ENCODE results near the gene GSTT4. TPM values are rescaled to one million over a fixed set of nuclear protein-coding genes. Genes with fewer than 3 reads are reported as not detected.
"Not testable (repeated sequence)": the region's sequence is repeated elsewhere in the genome, so short reads cannot be mapped to it uniquely, and the experiment has no call there.

Gene GSTT4
- total and polyA plus RNA-seq, 12 donors, result not detected

DNA sequence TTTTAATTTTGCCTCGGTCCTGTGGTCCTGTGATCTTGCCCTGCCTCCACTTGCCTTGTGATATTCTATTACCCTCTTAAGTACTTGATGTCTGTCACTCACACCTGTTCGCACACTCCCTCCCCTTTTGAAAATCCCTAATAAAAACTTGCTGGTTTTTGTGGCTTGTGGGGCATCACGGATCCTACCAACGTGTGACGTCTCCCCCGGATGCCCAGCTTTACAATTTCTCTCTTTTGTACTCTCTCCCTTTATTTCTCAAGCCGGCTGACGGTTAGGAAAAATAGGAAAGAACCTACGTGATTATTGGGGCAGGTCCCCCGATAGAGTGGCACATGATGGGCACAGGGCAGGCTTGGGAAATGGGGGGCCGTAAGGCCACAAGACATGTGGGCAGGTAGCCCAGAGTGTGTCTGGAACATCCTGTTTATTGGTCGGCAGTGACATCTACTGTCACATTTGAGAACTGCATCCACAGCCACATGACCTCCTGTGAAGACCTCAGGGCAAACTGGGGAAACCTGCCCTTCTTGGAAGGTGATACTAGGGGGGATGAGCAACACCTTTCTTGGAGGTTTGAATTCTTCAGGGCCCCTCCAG lies 48.9 kb downstream of the GSTT4 start:
- H3K27me3 ChIP-seq; H3K4me3 ChIP-seq; H3K9me3 ChIP-seq (replicated peaks in 1 of 3); H3K27ac ChIP-seq; H3K4me1 ChIP-seq (replicated peaks in 1 of 2); H3K36me3 ChIP-seq (replicated peaks in 1 of 2): not testable (repeated sequence)
- DNase-seq, result peak; percentile 57 to 92 (median 84)
- 17 to 23% (median 21%) methylated on average over 12 of the region's 12 CpGs for WGBS, 4 donors
- TF ChIP-seq, protein P1, sequence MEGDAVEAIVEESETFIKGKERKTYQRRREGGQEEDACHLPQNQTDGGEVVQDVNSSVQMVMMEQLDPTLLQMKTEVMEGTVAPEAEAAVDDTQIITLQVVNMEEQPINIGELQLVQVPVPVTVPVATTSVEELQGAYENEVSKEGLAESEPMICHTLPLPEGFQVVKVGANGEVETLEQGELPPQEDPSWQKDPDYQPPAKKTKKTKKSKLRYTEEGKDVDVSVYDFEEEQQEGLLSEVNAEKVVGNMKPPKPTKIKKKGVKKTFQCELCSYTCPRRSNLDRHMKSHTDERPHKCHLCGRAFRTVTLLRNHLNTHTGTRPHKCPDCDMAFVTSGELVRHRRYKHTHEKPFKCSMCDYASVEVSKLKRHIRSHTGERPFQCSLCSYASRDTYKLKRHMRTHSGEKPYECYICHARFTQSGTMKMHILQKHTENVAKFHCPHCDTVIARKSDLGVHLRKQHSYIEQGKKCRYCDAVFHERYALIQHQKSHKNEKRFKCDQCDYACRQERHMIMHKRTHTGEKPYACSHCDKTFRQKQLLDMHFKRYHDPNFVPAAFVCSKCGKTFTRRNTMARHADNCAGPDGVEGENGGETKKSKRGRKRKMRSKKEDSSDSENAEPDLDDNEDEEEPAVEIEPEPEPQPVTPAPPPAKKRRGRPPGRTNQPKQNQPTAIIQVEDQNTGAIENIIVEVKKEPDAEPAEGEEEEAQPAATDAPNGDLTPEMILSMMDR (IDR thresholded peaks at IDR 0.05), result peak; percentile 67 to 96 (median 88)
- intact Hi-C loops (cut with DNase I), result loop anchor here (10.0 kb wide), 2 partner anchors 92 to 218 kb away; no protein-coding TSS in a partner anchor

DNA sequence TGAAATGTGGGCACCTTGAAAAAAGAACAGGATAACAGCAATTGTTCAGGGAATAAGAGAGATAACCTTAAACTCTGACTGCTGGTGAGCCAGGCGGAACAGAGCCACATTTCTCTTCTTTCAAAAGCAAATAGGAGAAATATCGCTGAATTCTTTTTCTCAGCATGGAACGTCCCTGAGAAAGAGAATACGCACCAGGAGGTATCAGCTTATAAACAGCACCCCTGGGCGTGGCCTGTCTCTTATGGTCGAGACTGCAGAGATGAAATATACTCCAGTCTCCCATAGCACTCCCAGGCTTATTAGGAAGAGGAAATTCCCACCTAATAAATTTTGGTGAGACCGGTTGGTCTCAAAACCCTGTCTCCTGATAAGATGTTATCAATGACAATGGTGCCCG lies 49.4 kb downstream of the GSTT4 start:
- not testable (repeated sequence) for H3K9me3 ChIP-seq (replicated peaks in 1 of 3); H3K27ac ChIP-seq; H3K27me3 ChIP-seq; H3K4me3 ChIP-seq; H3K4me1 ChIP-seq (replicated peaks in 1 of 2); DNase-seq; H3K36me3 ChIP-seq (replicated peaks in 1 of 2)
- intact Hi-C loops (cut with DNase I), result loop anchor here (10.0 kb wide), 2 partner anchors 91 to 219 kb away; no protein-coding TSS in a partner anchor
- WGBS, 4 donors, result 52 to 70% (median 66%) methylated on average over 3 to 7 of the region's 8 CpGs

DNA sequence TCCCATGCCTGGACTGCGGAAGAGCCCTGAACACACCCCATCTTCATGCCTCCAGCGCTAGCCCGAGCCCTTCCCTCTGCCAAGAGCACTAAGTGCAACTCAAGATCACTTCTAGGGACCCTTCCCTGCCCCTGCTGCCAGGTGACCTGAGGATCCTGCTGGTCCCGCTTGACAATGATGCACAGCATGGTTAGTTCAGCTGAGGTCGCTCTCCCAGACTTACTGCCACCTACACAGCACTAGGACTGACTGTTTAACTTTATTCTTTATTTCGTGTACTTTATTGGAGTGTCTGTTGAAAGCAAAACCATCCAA lies 50.3 kb downstream of the GSTT4 start:
- WGBS, 4 donors, result 73 to 94% (median 83%) methylated on average over 3 to 6 of the region's 6 CpGs
- H3K4me3 ChIP-seq; H3K27me3 ChIP-seq; H3K9me3 ChIP-seq (replicated peaks in 1 of 3); H3K36me3 ChIP-seq (replicated peaks in 1 of 2); H3K4me1 ChIP-seq (replicated peaks in 1 of 2); H3K27ac ChIP-seq: not testable (repeated sequence)
- peak in 1 of 7 donors; percentile 14 for DNase-seq
- intact Hi-C loops (cut with DNase I), result loop anchor here (10.0 kb wide), 2 partner anchors 90 to 220 kb away; no protein-coding TSS in a partner anchor

DNA sequence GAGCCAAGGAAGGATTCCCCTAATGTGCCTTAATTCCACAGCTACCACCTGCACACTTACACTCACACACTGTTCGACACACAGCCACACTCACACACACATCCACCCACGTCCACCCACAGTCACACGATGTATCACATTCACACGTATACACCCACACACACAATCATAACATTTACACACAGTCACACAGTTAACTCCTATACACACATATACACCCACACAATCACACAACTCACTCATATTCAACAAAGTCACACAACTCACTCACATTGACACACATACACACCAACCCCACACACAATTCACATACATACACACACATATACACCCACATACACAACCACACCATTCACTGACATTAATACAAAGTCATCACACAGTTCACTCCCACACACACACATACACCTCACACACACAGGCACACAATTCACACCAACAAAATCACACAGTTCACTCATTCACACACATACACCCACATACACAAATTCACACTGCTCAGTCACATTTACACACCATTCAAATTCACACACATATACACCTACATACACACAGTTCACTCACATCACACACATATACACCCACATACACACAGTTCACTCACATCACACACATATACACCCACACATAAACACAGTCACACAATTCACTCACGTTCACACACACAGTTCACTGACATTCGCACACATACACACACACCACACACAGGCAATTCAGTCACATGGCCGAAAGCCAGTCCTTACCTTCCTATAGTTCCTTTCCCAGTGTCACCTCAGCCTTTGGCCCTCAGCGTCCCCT lies 50.9 kb downstream of the GSTT4 start:
- not testable (repeated sequence) for DNase-seq; H3K27me3 ChIP-seq; H3K4me1 ChIP-seq (replicated peaks in 1 of 2); H3K4me3 ChIP-seq; H3K27ac ChIP-seq; H3K36me3 ChIP-seq (replicated peaks in 1 of 2); H3K9me3 ChIP-seq (replicated peaks in 1 of 3)
- 69 to 83% (median 75%) methylated on average over 8 of the region's 8 CpGs for WGBS, 4 donors
- intact Hi-C loops (cut with DNase I), result loop anchor here (10.0 kb wide), 2 partner anchors 90 to 220 kb away; no protein-coding TSS in a partner anchor

DNA sequence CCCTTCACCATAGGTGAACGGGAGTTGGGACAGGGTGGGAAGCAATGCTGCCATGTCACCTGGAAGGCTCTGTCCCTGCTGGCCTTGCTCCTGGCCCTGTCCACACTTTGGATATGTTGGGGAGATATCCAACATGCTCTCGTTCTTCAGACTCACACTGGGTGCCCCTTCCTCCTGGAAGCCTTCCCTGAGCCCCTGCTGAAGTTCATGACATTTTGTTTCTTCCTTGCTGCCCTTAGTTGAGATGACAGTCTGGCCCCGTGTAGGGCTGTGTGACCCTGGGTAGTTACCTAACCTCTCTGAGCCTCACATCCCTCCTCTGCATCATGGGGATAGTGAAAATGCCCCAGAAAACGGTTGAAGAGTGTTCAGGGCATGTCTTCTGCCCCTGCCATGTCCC lies 51.8 kb downstream of the GSTT4 start:
- not testable (repeated sequence) for H3K9me3 ChIP-seq (replicated peaks in 1 of 3); H3K27me3 ChIP-seq; H3K27ac ChIP-seq; H3K4me3 ChIP-seq; H3K36me3 ChIP-seq (replicated peaks in 1 of 2); H3K4me1 ChIP-seq (replicated peaks in 1 of 2)
- intact Hi-C loops (cut with DNase I), result loop anchor here (10.0 kb wide), 2 partner anchors 89 to 221 kb away; no protein-coding TSS in a partner anchor
- peak in 1 of 7 donors; percentile 15 for DNase-seq
- WGBS, 4 donors, result 74 to 89% (median 79%) methylated on average over 3 to 4 of the region's 4 CpGs

DNA sequence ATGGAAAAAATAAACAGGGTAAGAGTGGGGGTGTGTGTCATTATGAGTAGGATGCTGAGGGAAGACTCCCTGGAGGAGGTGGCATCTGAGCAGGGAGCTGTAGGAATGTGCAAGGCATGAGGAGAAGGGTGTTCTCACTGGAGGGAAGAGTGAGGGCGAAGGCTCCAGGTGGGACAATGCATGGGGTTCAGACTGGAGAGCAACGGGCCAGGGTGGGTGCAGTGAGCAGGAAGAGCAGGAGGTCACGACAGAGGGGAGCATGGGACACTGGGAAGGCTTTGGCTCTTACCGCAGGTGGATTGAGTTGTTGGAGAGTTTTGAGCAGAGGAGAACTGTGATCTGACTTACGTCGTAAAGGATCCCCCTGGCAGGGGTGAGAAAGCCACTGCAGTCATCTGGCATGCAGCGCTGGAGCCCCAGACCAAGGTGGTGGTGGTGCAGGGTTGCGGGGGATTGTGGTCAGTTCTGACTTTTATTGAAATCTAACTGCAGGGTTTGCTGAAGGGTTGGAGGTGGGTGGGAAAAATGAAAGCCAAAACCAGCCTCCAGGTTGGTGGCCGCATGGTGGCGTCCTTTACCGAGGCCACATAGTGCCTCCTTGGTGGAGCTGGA lies 52.4 kb downstream of the GSTT4 start:
- H3K4me3 ChIP-seq; H3K4me1 ChIP-seq (replicated peaks in 1 of 2); H3K27ac ChIP-seq; H3K9me3 ChIP-seq (replicated peaks in 1 of 3); H3K27me3 ChIP-seq; H3K36me3 ChIP-seq (replicated peaks in 1 of 2): not testable (repeated sequence)
- DNase-seq, result peak in 1 of 7 donors; percentile 22
- 66 to 78% (median 73%) methylated on average over 10 to 11 of the region's 11 CpGs for WGBS, 4 donors
- intact Hi-C loops (cut with DNase I), result loop anchor here (10.0 kb wide), 2 partner anchors 88 to 222 kb away; no protein-coding TSS in a partner anchor

DNA sequence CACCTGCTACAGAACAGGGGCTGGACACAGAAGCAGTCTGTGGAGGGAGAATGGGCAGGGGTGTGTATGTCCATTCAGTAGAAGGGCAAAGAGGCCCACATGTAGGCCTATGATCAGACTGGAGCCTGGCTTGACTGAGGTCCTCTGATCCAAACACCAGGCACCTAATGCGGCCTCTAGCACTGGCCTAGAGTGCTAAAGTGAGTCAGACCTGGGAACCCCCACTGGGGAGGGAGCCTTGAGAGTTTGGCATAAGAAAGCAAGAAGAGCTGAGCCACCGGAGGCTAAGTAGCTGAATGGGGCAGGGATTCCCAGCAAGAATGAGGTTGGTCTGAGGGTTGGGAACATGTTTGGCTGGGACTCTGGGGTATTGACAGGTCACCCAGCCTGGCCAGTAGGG lies 53.9 kb downstream of the GSTT4 start:
- H3K4me3 ChIP-seq; H3K9me3 ChIP-seq (replicated peaks in 1 of 3); H3K4me1 ChIP-seq (replicated peaks in 1 of 2); H3K27me3 ChIP-seq; H3K36me3 ChIP-seq (replicated peaks in 1 of 2): not testable (repeated sequence)
- WGBS, 4 donors, result 42 to 53% (median 43%) methylated on average over 1 to 2 of the region's 2 CpGs
- peak; percentile 46 to 76 (median 74) for DNase-seq
- intact Hi-C loops (cut with DNase I), result loop anchor here (10.0 kb wide), 2 partner anchors 87 to 223 kb away; no protein-coding TSS in a partner anchor
- H3K27ac ChIP-seq, result peak overlapping the region in 1 of 5 donors; percentile 14

DNA sequence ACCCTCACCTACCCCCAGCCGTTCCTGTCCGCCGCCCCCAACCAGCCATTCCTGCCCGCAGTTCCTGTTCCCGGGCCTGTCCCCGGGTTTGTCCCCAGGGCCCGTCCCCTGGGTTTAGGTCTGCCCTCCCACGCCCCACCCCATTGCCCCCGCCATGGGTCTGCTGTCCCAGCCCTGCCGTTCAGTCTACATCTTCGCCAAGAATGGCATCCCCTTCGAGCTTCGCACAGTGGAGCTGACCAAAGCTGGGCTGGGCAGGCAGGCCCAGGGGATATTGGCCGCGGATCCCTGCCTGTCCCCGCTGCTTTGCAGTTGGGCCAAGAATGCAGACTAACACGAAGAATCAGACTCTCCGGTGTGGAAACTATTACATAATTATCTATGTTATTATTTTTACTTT lies 55.5 kb downstream of the GSTT4 start:
- H3K27me3 ChIP-seq; H3K9me3 ChIP-seq (replicated peaks in 1 of 3); H3K4me3 ChIP-seq; H3K27ac ChIP-seq; H3K36me3 ChIP-seq (replicated peaks in 1 of 2); H3K4me1 ChIP-seq (replicated peaks in 1 of 2): not testable (repeated sequence)
- intact Hi-C loops (cut with DNase I), result loop anchor here (10.0 kb wide), 2 partner anchors 85 to 225 kb away; no protein-coding TSS in a partner anchor
- peak in 1 of 7 donors; percentile 6 for DNase-seq
- 87 to 89% (median 89%) methylated on average over 15 to 18 of the region's 18 CpGs for WGBS, 4 donors

Data from adrenal gland (tissue), 12 donors.